Endometrium (tissue), 2 donors: ENCODE results near the gene ABLIM2.
"Not testable (repeated sequence)": the region's sequence is repeated elsewhere in the genome, so short reads cannot be mapped to it uniquely, and the experiment has no call there.

Experiments
- FAIRE-seq: peaks from 2 replicates; lab custom pipeline; 2012; peaks lifted over from hg19 to GRCh38; lab: Jason Lieb, UNC
- donor health status: control.
- donor health status: control.

The ABLIM2 gene

DNA sequence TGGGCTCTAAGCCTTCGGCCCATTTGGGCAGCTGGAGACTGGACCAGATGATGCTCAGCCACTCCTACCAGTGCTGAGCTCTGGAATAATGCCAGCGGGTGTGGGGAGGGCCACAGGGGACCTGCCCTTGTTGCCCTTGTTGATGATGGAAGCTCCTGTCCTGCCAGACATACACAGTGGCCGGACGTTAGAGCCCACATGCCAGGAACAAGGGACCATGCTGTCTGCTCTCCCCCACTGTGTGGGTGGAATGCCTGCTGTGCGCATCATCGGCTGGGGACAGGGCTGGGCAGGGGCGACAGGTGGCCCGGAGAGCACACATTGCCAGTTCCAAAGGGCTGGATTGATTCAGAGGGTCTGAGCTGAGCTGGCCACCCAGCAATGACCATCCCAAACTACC is 2.0 kb downstream of the ABLIM2 start:
- no peak for FAIRE-seq

- no peak for FAIRE-seq
These were observed 2.8 kb downstream of the ABLIM2 start for GRCh38 chr4:8155660-8156421.

GRCh38 chr4:8155048-8155447 is 3.6 kb downstream of the ABLIM2 start:
- FAIRE-seq, result no peak

- no peak for FAIRE-seq
These were observed 5.2 kb downstream of the ABLIM2 start for GRCh38 chr4:8153441-8153840.

DNA sequence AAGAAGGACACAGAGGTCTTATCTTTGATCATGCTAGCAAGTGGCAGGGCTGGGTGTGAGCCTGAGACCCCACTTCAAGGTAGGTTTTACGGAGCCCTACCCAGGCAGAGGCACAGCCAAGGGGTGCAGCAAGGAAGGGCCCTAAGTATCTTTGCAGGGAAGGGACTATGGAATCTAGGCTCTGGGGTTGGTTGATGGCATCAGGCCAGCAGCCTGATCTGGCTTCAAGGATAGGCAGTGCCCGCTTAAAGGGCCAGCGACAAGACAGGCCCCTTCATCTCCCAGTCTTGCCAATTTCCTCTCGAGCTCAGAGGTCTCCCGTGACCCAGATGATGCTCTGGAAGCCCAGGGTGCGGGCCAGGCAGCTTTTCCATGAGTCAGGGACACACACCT is 5.8 kb downstream of the ABLIM2 start:
- FAIRE-seq, result no peak

GRCh38 chr4:8152090-8152864 is 6.3 kb downstream of the ABLIM2 start:
- FAIRE-seq, result no peak

DNA sequence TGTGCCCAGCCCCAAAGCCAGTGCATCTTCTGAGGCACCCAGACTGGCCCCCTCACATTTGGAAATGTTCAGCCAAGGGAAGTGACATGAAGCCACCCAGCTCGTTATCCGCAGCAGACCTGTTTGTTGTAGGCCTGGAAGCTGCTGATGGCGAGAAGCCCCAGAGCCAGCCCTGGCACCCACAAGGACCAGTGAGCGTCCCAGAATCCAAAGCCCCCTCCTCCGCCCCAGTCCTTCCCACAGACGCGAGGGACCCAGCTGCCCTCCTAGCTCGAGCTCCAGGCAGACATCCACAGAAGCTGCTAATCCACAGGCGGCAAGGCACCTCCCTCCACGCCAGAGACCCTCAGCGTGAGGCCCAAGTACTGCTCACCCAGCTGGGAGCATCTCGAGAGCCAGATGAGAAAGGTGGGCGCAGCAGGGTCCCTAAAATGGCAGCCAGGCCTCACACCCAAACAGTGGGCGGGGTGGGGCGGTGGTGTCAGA is 7.4 kb downstream of the ABLIM2 start:
- no peak for FAIRE-seq

DNA sequence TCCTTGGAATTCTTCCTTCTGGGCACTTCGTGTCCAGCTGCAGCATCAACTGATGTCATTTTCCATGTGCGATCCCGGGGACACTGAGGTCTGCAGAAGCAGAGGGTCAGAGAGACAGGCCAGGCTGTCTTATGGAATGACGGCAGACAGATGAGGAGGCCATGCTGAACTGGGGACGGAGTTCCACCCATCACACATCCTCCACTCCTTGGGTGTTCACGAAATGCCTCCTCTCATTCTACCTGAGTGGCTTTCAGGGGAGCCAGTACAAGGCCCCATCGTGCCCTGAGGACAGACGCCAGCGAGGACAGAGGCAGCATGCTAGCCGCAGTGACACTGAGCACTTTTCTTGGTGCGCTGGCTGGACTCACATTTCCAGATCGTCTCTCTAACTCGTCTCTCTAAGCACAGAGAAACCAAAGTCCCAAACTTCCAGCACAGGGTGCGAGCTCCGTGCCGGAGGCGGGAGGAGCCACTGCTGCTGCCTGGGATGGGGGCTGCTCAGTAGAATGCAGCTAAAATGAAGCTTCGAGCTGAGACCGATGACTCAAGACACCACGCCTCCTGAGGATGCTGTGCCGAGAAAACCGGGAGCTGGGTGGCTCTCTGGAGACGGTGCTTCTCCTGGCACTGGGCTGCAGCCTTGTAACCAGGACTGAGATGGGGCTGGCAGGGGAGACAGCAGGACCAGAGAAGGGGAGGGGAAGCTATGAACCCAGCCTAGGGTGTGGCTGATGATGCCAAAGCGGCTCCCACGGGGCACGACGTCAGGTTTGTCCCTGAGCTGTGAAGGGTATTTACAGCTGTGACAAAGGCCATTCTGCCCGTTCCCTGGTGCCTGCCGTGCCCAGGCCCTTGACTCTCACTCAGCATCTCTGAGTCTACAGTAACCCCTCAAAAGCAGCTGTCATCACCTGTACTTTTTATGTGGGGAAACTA is 8.2 kb downstream of the ABLIM2 start:
- FAIRE-seq, result no peak

DNA sequence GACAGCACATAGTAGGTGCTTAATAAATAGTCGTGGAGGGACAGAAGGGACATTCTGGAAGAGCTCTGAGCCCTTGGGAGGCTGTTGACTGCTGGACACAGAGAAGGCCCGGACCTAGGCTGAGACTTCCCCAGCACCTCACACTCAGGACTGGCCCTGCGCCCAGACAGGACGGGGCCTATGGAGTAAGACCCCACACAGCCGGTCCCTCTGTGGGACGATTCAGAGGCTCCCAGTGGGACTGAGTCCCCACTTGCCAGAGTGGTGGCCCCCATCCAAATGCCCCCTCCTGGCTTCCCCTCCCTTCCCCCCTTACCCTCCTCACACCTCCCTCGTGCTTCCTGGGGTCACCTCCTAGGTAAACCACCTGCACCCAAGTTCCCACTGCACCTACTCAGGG is 8.9 kb downstream of the ABLIM2 start:
- FAIRE-seq, result no peak

GRCh38 chr4:8148785-8149435 is 9.7 kb downstream of the ABLIM2 start:
- FAIRE-seq, result no peak

GRCh38 chr4:8148159-8148558 is 10.5 kb downstream of the ABLIM2 start:
- no peak for FAIRE-seq

DNA sequence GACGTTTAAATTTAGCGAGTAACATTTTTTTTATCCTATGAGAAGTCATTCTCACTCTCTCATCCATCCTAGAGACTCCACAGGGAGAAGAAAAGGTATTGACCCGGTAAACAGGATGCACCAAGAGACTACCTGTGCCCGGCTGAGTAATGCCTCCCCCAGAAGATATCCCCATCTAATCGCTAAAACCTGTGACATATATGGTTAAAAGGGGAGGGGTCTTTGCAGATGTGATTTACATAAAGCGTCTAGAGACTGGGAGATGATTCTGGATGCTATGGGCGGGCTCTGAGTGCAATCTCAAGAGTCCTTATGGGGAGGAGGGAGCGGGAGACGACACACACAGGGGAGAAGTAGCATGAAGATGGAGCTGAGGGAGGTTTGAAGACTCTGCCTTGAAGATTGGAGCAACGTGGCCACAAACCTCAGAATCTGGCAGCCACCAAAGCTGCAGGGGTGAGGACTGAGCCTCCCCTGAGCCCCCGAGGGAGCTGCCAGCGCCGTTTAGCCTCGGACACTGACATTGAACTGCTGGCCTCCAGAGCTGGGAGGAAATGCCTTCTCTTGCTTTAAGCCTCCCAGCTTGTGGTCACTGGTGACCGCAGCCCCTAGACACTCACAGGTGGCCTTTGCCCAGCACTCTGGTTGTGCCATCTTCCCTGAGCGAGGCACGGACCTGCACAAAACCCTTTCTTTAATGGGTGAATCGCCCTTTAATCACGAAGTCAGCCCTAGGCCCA is 11.2 kb downstream of the ABLIM2 start:
- no peak for FAIRE-seq

GRCh38 chr4:8146157-8146556 is 12.5 kb downstream of the ABLIM2 start:
- no peak for FAIRE-seq

GRCh38 chr4:8144359-8144758 is 14.3 kb downstream of the ABLIM2 start:
- FAIRE-seq, result no peak

GRCh38 chr4:8143392-8144140 is 15.0 kb downstream of the ABLIM2 start:
- FAIRE-seq, result no peak

DNA sequence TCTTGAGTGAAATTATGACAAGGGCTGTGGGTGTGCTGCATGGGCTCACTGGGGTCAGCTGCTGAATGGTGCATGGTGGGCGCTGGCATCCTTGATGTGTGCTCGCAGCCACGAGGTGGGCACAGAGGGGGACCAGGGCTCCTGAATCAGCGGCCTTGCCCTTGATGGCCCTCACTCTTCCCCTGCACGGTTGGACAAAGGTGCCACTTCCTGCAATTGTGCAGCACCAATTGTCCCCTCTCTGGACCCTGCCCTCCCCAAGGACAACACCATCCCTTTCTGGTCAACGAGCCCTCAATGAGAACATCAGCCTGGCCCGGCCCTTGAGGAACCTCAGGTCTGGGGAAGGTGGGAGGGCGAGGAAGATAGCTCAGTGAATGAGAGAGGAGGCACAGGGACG is 16.1 kb downstream of the ABLIM2 start:
- FAIRE-seq, result no peak

DNA sequence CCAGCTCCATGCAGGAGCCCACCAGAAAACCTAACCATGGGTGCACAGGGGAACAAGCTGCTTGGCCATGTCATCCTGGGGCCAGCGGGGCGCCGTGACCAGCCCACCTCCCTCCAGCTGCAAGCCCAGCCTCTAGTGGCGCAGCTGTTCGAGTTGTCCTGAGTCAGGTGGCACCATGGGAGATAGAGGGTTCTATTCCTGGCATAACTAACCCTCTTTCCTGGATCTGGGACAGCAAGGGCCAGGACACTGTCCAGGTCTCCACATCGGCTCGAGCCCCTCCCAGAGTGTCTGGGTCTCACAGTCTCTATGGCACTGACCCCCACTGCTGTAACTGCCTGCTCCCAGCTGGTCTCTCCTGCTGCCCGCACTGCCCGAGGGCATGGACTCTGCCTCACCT is 16.7 kb downstream of the ABLIM2 start:
- FAIRE-seq, result no peak

DNA sequence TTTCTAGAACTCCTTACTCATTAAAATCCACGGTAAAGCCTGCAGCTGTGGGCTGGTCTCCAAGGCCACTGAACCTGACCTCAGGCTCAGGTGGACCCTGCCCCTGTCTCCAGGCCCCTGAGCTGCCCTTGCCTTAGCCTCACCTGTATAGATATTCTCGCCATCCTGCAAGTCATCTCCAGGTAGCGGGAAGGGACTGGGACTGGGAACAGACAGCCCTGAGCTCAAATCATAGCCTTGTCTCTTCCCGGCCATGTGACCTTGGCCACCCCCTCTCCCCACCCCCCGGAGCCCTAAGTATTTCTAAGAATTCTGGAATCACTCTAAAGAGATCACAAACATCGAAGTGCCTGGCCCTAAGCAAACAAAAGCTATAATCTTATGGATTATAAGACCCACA is 17.7 kb downstream of the ABLIM2 start:
- no peak for FAIRE-seq

DNA sequence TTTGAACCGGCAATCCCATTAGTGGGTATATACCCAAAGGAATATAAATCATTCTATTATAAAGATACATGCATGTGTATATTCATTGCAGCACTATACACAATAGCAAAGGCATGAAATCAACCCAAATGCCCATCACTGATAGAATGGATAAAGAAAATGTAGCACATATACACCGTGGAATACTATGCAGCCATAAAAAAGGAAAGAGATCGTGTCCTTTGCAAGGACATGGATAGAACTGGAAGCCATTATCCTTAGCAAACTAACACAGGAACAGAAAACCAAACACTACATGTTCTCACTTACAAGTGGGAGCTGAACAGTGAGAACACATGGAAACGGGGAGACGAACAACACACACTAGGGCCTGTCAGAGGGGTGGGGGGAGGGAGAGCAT is 18.9 kb downstream of the ABLIM2 start:
- FAIRE-seq, result not testable (repeated sequence)

DNA sequence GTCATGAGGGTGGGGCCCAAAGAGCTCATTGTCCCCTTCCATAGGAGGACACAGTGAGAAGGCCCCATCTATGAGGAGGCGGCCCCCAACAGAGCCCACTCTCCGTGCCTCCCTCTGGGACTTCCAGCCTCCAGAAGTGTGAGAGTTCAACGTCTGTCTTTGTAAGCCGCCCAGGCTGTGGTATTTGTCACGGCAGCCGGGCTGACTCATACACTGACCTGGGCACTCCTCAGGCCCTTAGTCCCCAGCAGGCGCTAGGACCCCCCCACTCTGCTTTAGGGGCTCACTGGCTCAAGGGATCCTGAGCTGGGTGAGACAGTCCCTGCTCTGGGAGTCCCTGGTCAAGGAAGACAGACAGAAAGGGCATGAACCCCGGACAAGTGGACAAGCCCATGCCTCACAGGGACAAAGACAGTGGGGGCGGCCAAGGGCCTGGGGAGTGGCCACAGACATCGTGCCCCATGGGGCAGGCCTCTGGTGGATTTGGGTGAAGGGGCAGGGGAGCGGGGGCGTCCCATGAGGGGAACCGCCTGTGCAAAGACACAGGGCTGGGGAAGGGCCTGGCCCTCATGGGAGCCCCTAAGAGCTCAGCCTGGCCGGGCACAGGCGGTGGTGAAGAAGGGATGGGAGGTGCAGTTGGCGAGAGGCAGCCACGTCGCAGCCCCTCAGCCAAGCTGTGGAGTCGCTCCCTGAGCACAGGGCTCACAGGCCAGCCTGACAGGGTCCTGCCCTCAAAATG is 21.5 kb downstream of the ABLIM2 start:
- no peak for FAIRE-seq
